Measurements from ENCODE around the gene AOPEP. TPM values are rescaled to one million over a fixed set of nuclear protein-coding genes. Genes with fewer than 3 reads are reported as not detected.

AOPEP gene
- total and polyA plus RNA-seq, 2 donors (not counting 3 experiments of a cell fraction or from before 2014, with no cell fraction given), result 20.2 to 41.6 TPM

- no peaks in the 10 kb centered on the region for H3K4me1 ChIP-seq (ENCODE audit: control insufficient read depth, extremely low read depth, insufficient read depth, low read length)
- intact Hi-C loops (cut with micrococcal nuclease), result no loop called here
- H3K9ac ChIP-seq (replicated peaks; ENCODE audit: extremely low read depth, insufficient read depth, low read length), result no peak overlapping the region
- ChIA-PET POLR2A (no interaction called here), CTCF (interaction anchor here (0.6 to 1.6 kb wide), 3 partner anchors 11 to 435 kb away, joined by 3 to 7 read pairs (median 6); no protein-coding TSS in a partner anchor)
- H3K4me2 ChIP-seq (ENCODE audit: insufficient read depth, low read length), result no peak overlapping the region
- H3K36me3 ChIP-seq (ENCODE audit: control insufficient read depth in 2 of 2, extremely low read depth in 1 of 2, insufficient read depth in 2 of 2, low read length in 2 of 2), result no peaks in the 10 kb centered on the region
- BruUV-seq (replicated peaks), result no TSS peak
- no peaks in the 10 kb centered on the region for H4K20me1 ChIP-seq (replicated peaks; ENCODE audit: control insufficient read depth, extremely low read depth, insufficient read depth, low read length)
- H3K27me3 ChIP-seq (ENCODE audit: control insufficient read depth in 2 of 2, insufficient read depth in 2 of 2, low read length in 2 of 2), result peaks cover 8 to 10% of the 10 kb centered on the region in 2 experiments
- no peak for DNase-seq (ENCODE audit: low read depth, low spot score)
- no peak overlapping the region for H3K4me3 ChIP-seq (replicated peaks in 1 of 3; ENCODE audit: insufficient read depth in 1 of 3, low read depth in 1 of 3, low read length in 3 of 3)
- TF ChIP-seq FOS (IDR thresholded peaks at IDR 0.05; ENCODE audit: borderline replicate concordance, insufficient read depth, low read length), result no peak
- TF ChIP-seq, protein P1, sequence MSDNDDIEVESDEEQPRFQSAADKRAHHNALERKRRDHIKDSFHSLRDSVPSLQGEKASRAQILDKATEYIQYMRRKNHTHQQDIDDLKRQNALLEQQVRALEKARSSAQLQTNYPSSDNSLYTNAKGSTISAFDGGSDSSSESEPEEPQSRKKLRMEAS (IDR thresholded peaks at IDR 0.05; ENCODE audit: insufficient read depth, insufficient read length), result no peak
- H3K9me3 ChIP-seq (replicated peaks; ENCODE audit: control insufficient read depth, insufficient read depth, low read length), result no peaks in the 10 kb centered on the region
- dilution Hi-C loops (cut with MboI; ENCODE audit: extremely low pct_ligation_motif_present, low sequenced_read_pairs), result no loop called here
- FAIRE-seq, result no peak
- H3K79me2 ChIP-seq (ENCODE audit: control insufficient read depth, insufficient read depth, low read length), result no peaks in the 10 kb centered on the region
- no peak overlapping the region for H2AFZ ChIP-seq (ENCODE audit: low read depth, low read length)
- H3K27ac ChIP-seq (ENCODE audit: insufficient read depth, low read depth, low read length), result no peak overlapping the region
- no peaks in the 10 kb centered on the region for H3K9me1 ChIP-seq (replicated peaks; ENCODE audit: control insufficient read depth, extremely low read depth, insufficient read depth, low read length)
These were observed 33.9 kb upstream of the AOPEP start for GRCh38 chr9:94692601-94693000.

DNA sequence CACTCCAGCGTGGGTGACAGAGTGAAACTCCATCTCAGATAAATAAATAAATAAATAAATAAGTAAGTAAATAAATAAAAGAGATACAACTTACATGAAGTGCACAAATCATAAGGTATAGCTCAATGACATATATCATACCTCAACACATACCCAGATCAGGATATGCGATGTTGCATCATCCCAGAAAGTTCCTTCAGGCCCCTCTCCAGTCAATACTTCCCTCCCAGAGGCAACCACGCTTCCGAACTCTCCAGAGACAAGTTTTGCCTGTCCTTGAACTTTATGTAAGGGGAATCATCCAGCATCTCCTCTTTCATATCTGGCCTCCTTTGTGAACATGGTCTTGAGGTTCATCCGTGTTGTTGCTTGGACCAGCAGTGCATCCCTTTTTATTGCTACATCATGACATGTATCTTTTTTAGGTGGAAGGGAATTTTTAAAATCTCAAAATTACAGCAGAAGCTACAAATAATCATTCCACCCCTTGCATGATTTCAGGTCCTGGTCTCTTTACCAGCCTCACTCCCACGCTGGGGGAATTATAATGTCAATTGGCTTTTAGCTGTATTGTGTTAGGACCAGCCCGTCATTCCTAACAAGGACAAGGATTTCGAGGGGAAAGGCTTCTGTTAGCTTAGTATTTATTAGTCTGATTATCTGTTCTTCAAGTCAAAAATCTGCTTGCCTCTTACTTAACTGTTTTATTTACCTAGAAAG is 32.9 kb upstream of the AOPEP start:
- Histone ChIP-seq H2AFZ (ENCODE audit: low read depth, low read length) (no peak overlapping the region), H4K20me1 (replicated peaks; ENCODE audit: control insufficient read depth, extremely low read depth, insufficient read depth, low read length) (no peaks in the 10 kb centered on the region), H3K27me3 (ENCODE audit: control insufficient read depth in 2 of 2, insufficient read depth in 2 of 2, low read length in 2 of 2) (peaks cover 8 to 10% of the 10 kb centered on the region in 2 experiments), H3K27ac (ENCODE audit: insufficient read depth, low read depth, low read length) (no peak overlapping the region), H3K79me2 (ENCODE audit: control insufficient read depth, insufficient read depth, low read length) (no peaks in the 10 kb centered on the region), H3K9ac (replicated peaks; ENCODE audit: extremely low read depth, insufficient read depth, low read length) (no peak overlapping the region), H3K4me2 (ENCODE audit: insufficient read depth, low read length) (no peak overlapping the region), H3K9me1 (replicated peaks; ENCODE audit: control insufficient read depth, extremely low read depth, insufficient read depth, low read length) (no peaks in the 10 kb centered on the region), H3K9me3 (replicated peaks; ENCODE audit: control insufficient read depth, insufficient read depth, low read length) (no peaks in the 10 kb centered on the region), H3K4me1 (ENCODE audit: control insufficient read depth, extremely low read depth, insufficient read depth, low read length) (no peaks in the 10 kb centered on the region), H3K36me3 (ENCODE audit: control insufficient read depth in 2 of 2, extremely low read depth in 1 of 2, insufficient read depth in 2 of 2, low read length in 2 of 2) (no peaks in the 10 kb centered on the region), H3K4me3 (replicated peaks in 1 of 3; ENCODE audit: insufficient read depth in 1 of 3, low read depth in 1 of 3, low read length in 3 of 3) (no peak overlapping the region)
- dilution Hi-C loops (cut with MboI; ENCODE audit: extremely low pct_ligation_motif_present, low sequenced_read_pairs), result no loop called here
- intact Hi-C loops (cut with micrococcal nuclease), result no loop called here
- FAIRE-seq (no peak), DNase-seq (ENCODE audit: low read depth, low spot score) (no peak)
- TF ChIP-seq MYC (IDR thresholded peaks at IDR 0.05; ENCODE audit: low read depth, low read length), result no peak
- TF ChIP-seq JUN (IDR thresholded peaks at IDR 0.05; ENCODE audit: borderline replicate concordance, insufficient read depth, insufficient read length, low read depth), result no peak
- TF ChIP-seq GATA2 (IDR thresholded peaks at IDR 0.05; ENCODE audit: insufficient read depth, insufficient read length, low read depth, low read length), result no peak
- TF ChIP-seq, protein P1 (IDR thresholded peaks at IDR 0.05; ENCODE audit: insufficient read depth, insufficient read length), result no peak
- TF ChIP-seq FOS (IDR thresholded peaks at IDR 0.05; ENCODE audit: borderline replicate concordance, insufficient read depth, low read length), result no peak
- no peak for TF ChIP-seq EZH2 (IDR thresholded peaks at IDR 0.05; ENCODE audit: borderline replicate concordance, low read depth, low read length, severe bottlenecking)
- TF ChIP-seq CTCF (IDR thresholded peaks at IDR 0.05; ENCODE audit: extremely low read depth in 1 of 2, insufficient read depth in 1 of 2, low read depth in 1 of 2, low read length in 2 of 2), result no peak
- no TSS peak for BruUV-seq (replicated peaks)
- ChIA-PET CTCF (interaction anchor here (0.8 to 1.6 kb wide), 7 partner anchors 12 to 434 kb away, joined by 3 to 7 read pairs (median 4); no protein-coding TSS in a partner anchor), POLR2A (interaction anchor here (0.7 kb wide), 1 partner anchor 389 kb away, joined by 3 read pairs; no protein-coding TSS in a partner anchor)

Measured in endothelial cell of umbilical vein (primary cell).